ENCODE measurements around the gene NPR1. TPM values are rescaled to one million over a fixed set of nuclear protein-coding genes. Genes with fewer than 3 reads are reported as not detected.
"Not testable (repeated sequence)": the region's sequence is repeated elsewhere in the genome, so short reads cannot be mapped to it uniquely, and the experiment has no call there.

Gene NPR1
- 8.5 TPM for total RNA-seq

- peak; percentile 42 for DNase-seq
Measured at GRCh38 chr1:153678519-153679336, at the start of gene NPR1. TSS of gene NPR1 (plus strand) at chr1:153678688. CDS start at chr1:153679109, 421 bp downstream.

GRCh38 chr1:153629343-153629665, 49.2 kb upstream of the NPR1 start:
- DNase-seq = no peak

- no peak for DNase-seq
Measured at GRCh38 chr1:153629971-153630370, 48.5 kb upstream of the NPR1 start.

GRCh38 chr1:153630384-153630783, 48.1 kb upstream of the NPR1 start:
- DNase-seq = no peak

- DNase-seq = no peak
Measured at GRCh38 chr1:153631047-153632022, 47.2 kb upstream of the NPR1 start.

GRCh38 chr1:153633161-153633753, 45.2 kb upstream of the NPR1 start:
- DNase-seq = no peak

- DNase-seq = peak; percentile 99
Measured at GRCh38 chr1:153633754-153634665, 44.5 kb upstream of the NPR1 start, which contains the start of gene CHTOP. TSS of gene CHTOP (plus strand) at chr1:153634066. CDS start at chr1:153636589, 2,523 bp downstream.

- no peak for DNase-seq
Measured at GRCh38 chr1:153635872-153636271, 42.6 kb upstream of the NPR1 start.

GRCh38 chr1:153636312-153636711, 42.2 kb upstream of the NPR1 start:
- DNase-seq = no peak

- no peak for DNase-seq
Measured at GRCh38 chr1:153638261-153638660, 40.2 kb upstream of the NPR1 start.

- no peak for DNase-seq
Measured at GRCh38 chr1:153639280-153639679, 39.2 kb upstream of the NPR1 start.

- DNase-seq = not testable (repeated sequence)
Measured at GRCh38 chr1:153640213-153640612, 38.3 kb upstream of the NPR1 start.

- DNase-seq = no peak
Measured at GRCh38 chr1:153640861-153641260, 37.6 kb upstream of the NPR1 start.

GRCh38 chr1:153642161-153642560, 36.3 kb upstream of the NPR1 start:
- DNase-seq = no peak

- no peak for DNase-seq
Measured at GRCh38 chr1:153643100-153643499, 35.4 kb upstream of the NPR1 start.

- DNase-seq = no peak
Measured at GRCh38 chr1:153643816-153644215, 34.7 kb upstream of the NPR1 start.

- DNase-seq = no peak
Measured at GRCh38 chr1:153646672-153647345, 31.7 kb upstream of the NPR1 start.

GRCh38 chr1:153647346-153647714, 31.2 kb upstream of the NPR1 start:
- DNase-seq = no peak

GRCh38 chr1:153648000-153648643, 30.4 kb upstream of the NPR1 start:
- DNase-seq = no peak

- no peak for DNase-seq
Measured at GRCh38 chr1:153649137-153649862, 29.2 kb upstream of the NPR1 start.

Measured in tongue (tissue), 2 donors.